B cell (primary cell): ENCODE results near the gene TAF1. TPM values are rescaled to one million over a fixed set of nuclear protein-coding genes. Genes with fewer than 3 reads are reported as not detected.

ENCODE experiments used
- ATAC-seq: fragments of 200-7000 bp; cut with Tn5 transposase; one replicate; pipeline ENCODE4 v1.10.0; 2021; ENCODE audit warnings: low read depth, mild to moderate bottlenecking, moderate number of reproducible peaks, moderate library complexity
- CTCF ChIA-PET: fragments of 350-600 bp; sonication (Branson Sonifier 250); formaldehyde crosslinking; loops from one replicate; lab custom pipeline; 2021; ENCODE audit warnings: antibody characterized with exemption, inconsistent platforms; lab: Charles Lee
- POLR2A ChIA-PET: fragments of 350-600 bp; sonication (Branson Sonifier 250); formaldehyde crosslinking; loops from one replicate; lab custom pipeline; 2021; ENCODE audit warnings: antibody characterized with exemption; lab: Charles Lee
- DNase-seq: peaks from one replicate; pipeline ENCODE4 v3.0.0; 2013
- H2AFZ ChIP-seq: 2 replicates; pipeline ENCODE4 v1.6.1; 2012; ENCODE audit warnings: mild to moderate bottlenecking, low read depth, low read length; ENCODE audit not compliant: insufficient read depth, poor library complexity, severe bottlenecking
- H3K27ac ChIP-seq, 2 donors: 1 replicate in 1 of 2; 2 replicates in 1 of 2; pipeline ENCODE4 v1.5.1; 2012 to 2013; ENCODE audit warnings: low read length in 2 of 2, mild to moderate bottlenecking in 2 of 2, moderate library complexity in 1 of 2
- H3K27me3 ChIP-seq, 4 experiments: fragments of 200-600 bp in 1 of 4; sonication (generic) in 1 of 4; replicated peaks in 1 of 4; 1 replicate in 2 of 4; 2 replicates in 2 of 4; pipeline versions ENCODE4 v1.6.1 to v1.7.0; 2013 to 2016; ENCODE audit warnings: low read length in 3 of 4, mild to moderate bottlenecking in 2 of 4, mixed read lengths in 1 of 4, moderate library complexity in 1 of 4; ENCODE audit not compliant: insufficient read depth in 4 of 4, control insufficient read depth in 3 of 4; ENCODE audit errors: control extremely low read depth in 1 of 4
- H3K36me3 ChIP-seq, 2 experiments: replicated peaks in 1 of 2; 1 replicate in 1 of 2; 2 replicates in 1 of 2; pipeline versions ENCODE4 v1.6.1 to v1.7.1; 2013; ENCODE audit warnings: low read length in 1 of 2; ENCODE audit not compliant: insufficient read depth in 2 of 2, control insufficient read depth in 1 of 2; ENCODE audit errors: control extremely low read depth in 1 of 2, extremely low read depth in 1 of 2
- H3K4me1 ChIP-seq, 2 donors: fragments of 200-600 bp in 1 of 2; sonication (generic) in 1 of 2; 1 replicate in 1 of 2; 2 replicates in 1 of 2; pipeline versions ENCODE4 v1.5.1 to v1.6.1; 2013 to 2017; ENCODE audit warnings: low read length in 2 of 2; ENCODE audit not compliant: control insufficient read depth in 2 of 2, insufficient read depth in 2 of 2
- H3K4me2 ChIP-seq: replicated peaks from 2 replicates; pipeline ENCODE3; 2012; ENCODE audit warnings: mild to moderate bottlenecking, low read depth, low read length; ENCODE audit not compliant: poor library complexity, severe bottlenecking
- H3K4me3 ChIP-seq, 5 experiments: fragments of 200-600 bp in 1 of 5; sonication (generic) in 1 of 5; 1 replicate in 3 of 5; 2 replicates in 2 of 5; pipeline versions ENCODE4 v1.5.1 to v1.7.0; 2011 to 2016; ENCODE audit warnings: low read length in 4 of 5, mild to moderate bottlenecking in 4 of 5, low read depth in 2 of 5, control low read depth in 1 of 5, moderate library complexity in 1 of 5; ENCODE audit not compliant: insufficient read depth in 1 of 5; ENCODE audit errors: control extremely low read depth in 1 of 5, extremely low read depth in 1 of 5
- H3K79me2 ChIP-seq: fragments of 200-600 bp; sonication (generic); one replicate; pipeline ENCODE4 v1.6.0; 2016; ENCODE audit warnings: low read length; ENCODE audit not compliant: control insufficient read depth, insufficient read depth
- H3K9ac ChIP-seq: fragments of 200-600 bp; sonication (generic); 2 replicates; pipeline ENCODE4 v1.6.1; 2017; ENCODE audit warnings: mild to moderate bottlenecking, low read length, moderate library complexity
- H3K9me3 ChIP-seq, 3 donors: one replicate each; pipeline versions ENCODE4 v1.6.1 to v1.7.1; 2013; ENCODE audit warnings: low read length in 2 of 3; ENCODE audit not compliant: control insufficient read depth in 2 of 3, insufficient read depth in 1 of 3; ENCODE audit errors: control extremely low read depth in 1 of 3
- H4K20me1 ChIP-seq: 2 replicates; pipeline ENCODE4 v1.6.0; 2012; ENCODE audit warnings: mild to moderate bottlenecking, low read length; ENCODE audit not compliant: insufficient read depth, control insufficient read depth, poor library complexity, severe bottlenecking
- H3K27ac Mint-ChIP-seq: one replicate; pipeline ENCODE4 v1.8.0; 2021; ENCODE audit warnings: mixed read lengths
- H3K27me3 Mint-ChIP-seq: one replicate; pipeline ENCODE4 v1.8.0; 2021; ENCODE audit warnings: mixed read lengths
- H3K4me1 Mint-ChIP-seq: one replicate; pipeline ENCODE4 v1.8.0; 2021; ENCODE audit warnings: mixed read lengths
- H3K4me3 Mint-ChIP-seq: one replicate; pipeline ENCODE4 v1.8.0; 2021; ENCODE audit warnings: mixed read lengths
- H3K9me3 Mint-ChIP-seq: one replicate; pipeline ENCODE4 v1.8.0; 2022; ENCODE audit warnings: mixed read lengths; ENCODE audit not compliant: insufficient read depth
- EZH2 ChIP-seq: IDR thresholded peaks from 2 replicates; pipeline ENCODE4 v1.6.1; 2012; ENCODE audit warnings: borderline replicate concordance, low read depth, mild to moderate bottlenecking, moderate library complexity, low read length; ENCODE audit not compliant: insufficient read depth, poor library complexity, severe bottlenecking
- WGBS: methylation state at CpG from one replicate; pipeline ENCODE4 v1.1.5; 2013; ENCODE audit warnings: missing lambda C conversion rate; ENCODE audit not compliant: insufficient coverage; 5-methylcytosine and 5-hydroxymethylcytosine counted together
- intact Hi-C: fragments of 100-400 bp; cut with micrococcal nuclease; formaldehyde crosslinking; loops from one replicate; pipeline ENCODE4 v1.10.0; 2022
- polyA plus RNA-seq: library from polyadenylated mRNA; depleted of rRNA; stranded (reverse); fragments of >200 nt; gene quantifications from 2 replicates; pipeline ENCODE4 v1.2.3, GENCODE V29; 2012
- total RNA-seq, 2 donors: library from RNA; stranded (reverse); fragments of 120-200 nt in 1 of 2; gene quantifications; 1 replicate in 1 of 2; 2 replicates in 1 of 2; pipeline versions ENCODE4 v1.2.3 to v1.2.4, GENCODE V29; 2013 to 2022
- TF ChIP-seq, protein P1 (sequence below): fragments of 200-600 bp; IDR thresholded peaks from one replicate; pipeline ENCODE4 v1.8.0; 2022; ENCODE audit warnings: antibody characterized with exemption, mild to moderate bottlenecking

The TAF1 gene
- total and polyA plus RNA-seq, 2 donors (not counting 1 experiment from before 2014, with no cell fraction given) = 12.2 to 97.5 TPM

- H4K20me1 ChIP-seq = no peaks in the 10 kb centered on the region
- Mint-ChIP-seq H3K27me3 (no peaks in the 10 kb centered on the region), H3K4me3 (peak overlapping the region; percentile 97), H3K27ac (peak overlapping the region; percentile 99), H3K4me1 (peaks cover 18% of the 10 kb centered on the region), H3K9me3 (no peaks in the 10 kb centered on the region)
- H3K9ac ChIP-seq = peak overlapping the region; percentile 82
- POLR2A ChIA-PET = interaction anchor here (0.6 to 2.4 kb wide), 9 partner anchors 82 to 254 kb away, joined by 3 to 43 read pairs (median 10); partner anchors contain the start of genes IL2RG, MED12, NONO and OGT
- no peaks in the 10 kb centered on the region for H3K27me3 ChIP-seq
- ATAC-seq (no peak), DNase-seq (no peak)
- intact Hi-C loops = loop anchor here (5.0 kb wide), 2 partner anchors 168 to 912 kb away; partner anchors contain the start of gene RPS4X
- CTCF ChIA-PET = interaction anchor here (0.7 to 1.4 kb wide), 3 partner anchors 111 to 187 kb away, joined by 3 read pairs; no protein-coding TSS in a partner anchor
- H3K36me3 ChIP-seq = peaks cover 0 to under 1% of the 10 kb centered on the region in 2 experiments
- H3K4me1 ChIP-seq = peaks cover 12 to 21% of the 10 kb centered on the region in 2 donors
- peak overlapping the region; percentile 74 for H3K4me2 ChIP-seq
- H3K9me3 ChIP-seq = no peaks in the 10 kb centered on the region
- WGBS = 0% methylated on average over 4 of the region's 16 CpGs
- TF ChIP-seq, protein P1, sequence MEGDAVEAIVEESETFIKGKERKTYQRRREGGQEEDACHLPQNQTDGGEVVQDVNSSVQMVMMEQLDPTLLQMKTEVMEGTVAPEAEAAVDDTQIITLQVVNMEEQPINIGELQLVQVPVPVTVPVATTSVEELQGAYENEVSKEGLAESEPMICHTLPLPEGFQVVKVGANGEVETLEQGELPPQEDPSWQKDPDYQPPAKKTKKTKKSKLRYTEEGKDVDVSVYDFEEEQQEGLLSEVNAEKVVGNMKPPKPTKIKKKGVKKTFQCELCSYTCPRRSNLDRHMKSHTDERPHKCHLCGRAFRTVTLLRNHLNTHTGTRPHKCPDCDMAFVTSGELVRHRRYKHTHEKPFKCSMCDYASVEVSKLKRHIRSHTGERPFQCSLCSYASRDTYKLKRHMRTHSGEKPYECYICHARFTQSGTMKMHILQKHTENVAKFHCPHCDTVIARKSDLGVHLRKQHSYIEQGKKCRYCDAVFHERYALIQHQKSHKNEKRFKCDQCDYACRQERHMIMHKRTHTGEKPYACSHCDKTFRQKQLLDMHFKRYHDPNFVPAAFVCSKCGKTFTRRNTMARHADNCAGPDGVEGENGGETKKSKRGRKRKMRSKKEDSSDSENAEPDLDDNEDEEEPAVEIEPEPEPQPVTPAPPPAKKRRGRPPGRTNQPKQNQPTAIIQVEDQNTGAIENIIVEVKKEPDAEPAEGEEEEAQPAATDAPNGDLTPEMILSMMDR = no peak
- TF ChIP-seq EZH2 = no peak
- H3K79me2 ChIP-seq = peaks cover 27% of the 10 kb centered on the region
- peak overlapping the region; percentile 47 for H2AFZ ChIP-seq
- peak overlapping the region; percentile 80 to 95 for H3K27ac ChIP-seq
- peak overlapping the region; percentile 63 to 76 (median 67) for H3K4me3 ChIP-seq
These were observed 742 bp upstream of the TAF1 start for GRCh38 chrX:71365356-71365874.
